Liver (tissue), 2 donors: ENCODE measurements around the gene EFCAB10.

Source experiments
- CTCF ChIP-seq: fragments of 150-350 bp; IDR thresholded peaks from 2 replicates; pipeline ENCODE4 v1.5.1; 2017; ENCODE audit warnings: improper control_type of control experiment, low read depth, low read length; ENCODE audit not compliant: missing input control
- YY1 ChIP-seq: IDR thresholded peaks from 2 replicates; pipeline ENCODE4 v1.6.1; 2016; ENCODE audit warnings: antibody characterized with exemption, mild to moderate bottlenecking
- donor health status: healthy.

DNA sequence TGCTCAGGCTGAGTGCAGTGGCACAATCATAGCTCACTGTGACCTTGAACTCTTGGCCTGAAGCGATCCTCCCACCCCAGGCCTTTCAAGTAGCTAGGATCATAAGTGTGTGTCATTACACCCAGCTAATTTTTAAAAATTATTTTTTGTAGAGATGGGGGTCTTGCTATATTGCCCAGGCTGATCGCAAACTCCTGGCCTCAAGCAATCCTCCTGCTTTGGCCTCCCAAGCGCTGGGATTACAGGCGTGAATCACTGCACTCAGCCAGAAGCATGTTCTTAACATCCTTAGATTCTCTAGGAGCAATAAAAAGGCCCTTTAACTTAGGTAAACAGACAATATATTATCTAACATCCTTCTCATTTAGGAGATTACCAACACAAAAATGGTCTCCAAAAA lies 38.3 kb upstream of the EFCAB10 start:
- TF ChIP-seq CTCF: no peak
- TF ChIP-seq YY1: no peak
